IgD-negative memory B cell (primary cell): ENCODE results near the gene DUSP19. TPM values are rescaled to one million over a fixed set of nuclear protein-coding genes. Genes with fewer than 3 reads are reported as not detected.
"Not testable (repeated sequence)": the region's sequence is repeated elsewhere in the genome, so short reads cannot be mapped to it uniquely, and the experiment has no call there.

ENCODE experiments used
- H3K27ac Mint-ChIP-seq, 3 donors: one replicate each; pipeline ENCODE4 v1.8.0; 2020 to 2022; ENCODE audit warnings: mild to moderate bottlenecking in 3 of 3, mixed read lengths in 3 of 3, moderate library complexity in 1 of 3
- H3K27me3 Mint-ChIP-seq: one replicate; pipeline ENCODE4 v1.8.0; 2021; ENCODE audit warnings: mixed read lengths
- H3K36me3 Mint-ChIP-seq: one replicate; pipeline ENCODE4 v1.8.0; 2020; ENCODE audit warnings: mild to moderate bottlenecking, mixed read lengths
- H3K4me1 Mint-ChIP-seq, 3 donors: one replicate each; pipeline ENCODE4 v1.8.0; 2020 to 2022; ENCODE audit warnings: mixed read lengths in 3 of 3, mild to moderate bottlenecking in 1 of 3
- H3K4me3 Mint-ChIP-seq, 4 donors: one replicate each; pipeline ENCODE4 v1.8.0; 2020 to 2022; ENCODE audit warnings: mild to moderate bottlenecking in 4 of 4, mixed read lengths in 4 of 4, moderate library complexity in 3 of 4
- H3K9me3 Mint-ChIP-seq, 3 donors: one replicate each; pipeline ENCODE4 v1.8.0; 2020 to 2021; ENCODE audit warnings: mixed read lengths in 3 of 3, mild to moderate bottlenecking in 1 of 3
- polyA plus RNA-seq: library from polyadenylated mRNA; unstranded; fragments of 300-500 nt; fragmentation: Illumina TruSeq; gene quantifications from one replicate; pipeline ENCODE4 v1.2.3, GENCODE V29; 2021

Gene DUSP19
- polyA plus RNA-seq, 1 donor from 2014 or later, result 0.50 TPM

DNA sequence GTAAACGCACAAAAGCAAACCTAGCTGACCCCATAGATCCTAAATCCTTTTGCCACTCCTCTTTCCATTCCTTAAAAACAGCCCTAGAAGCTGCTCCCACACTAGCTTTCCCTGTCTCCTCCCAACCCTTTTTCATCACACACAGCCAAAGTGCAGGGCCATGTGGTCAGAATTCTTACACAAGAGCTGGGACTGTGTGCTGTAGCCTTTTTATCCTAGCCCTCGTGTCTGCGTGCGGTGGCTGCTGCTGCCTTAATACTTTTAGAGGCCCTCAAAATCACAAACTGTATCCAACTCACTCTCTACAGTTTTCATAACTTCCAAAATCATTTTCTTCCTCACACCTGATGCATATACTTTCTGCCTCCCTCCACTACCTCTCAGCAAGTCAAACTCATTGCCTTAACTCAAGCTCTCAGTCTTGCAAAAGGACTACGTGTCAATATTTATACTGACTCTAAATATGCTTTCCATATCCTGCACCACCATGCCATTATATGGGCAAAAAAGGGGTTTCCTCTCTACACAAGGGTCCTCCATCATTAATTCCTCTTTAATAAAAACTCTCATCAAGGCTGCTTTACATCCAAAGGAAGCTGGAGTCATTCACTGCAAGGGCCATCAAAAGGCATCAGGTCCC is 30.9 kb upstream of the DUSP19 start:
- not testable (repeated sequence) for H3K4me1 Mint-ChIP-seq, H3K9me3 Mint-ChIP-seq, H3K27ac Mint-ChIP-seq, H3K4me3 Mint-ChIP-seq, H3K36me3 Mint-ChIP-seq
- H3K27me3 Mint-ChIP-seq, result peaks cover 29% of the 10 kb centered on the region

- Mint-ChIP-seq H3K9me3 (peaks cover 0 to 2% (median 0%) of the 10 kb centered on the region in 3 donors), H3K36me3 (no peaks in the 10 kb centered on the region), H3K4me1 (no peaks in the 10 kb centered on the region), H3K4me3 (no peak overlapping the region), H3K27ac (no peak overlapping the region), H3K27me3 (peaks cover 24% of the 10 kb centered on the region)
These were observed 29.1 kb upstream of the DUSP19 start for GRCh38 chr2:183049420-183049819.

GRCh38 chr2:183057333-183057985 is 21.1 kb upstream of the DUSP19 start:
- Mint-ChIP-seq H3K4me3 (no peak overlapping the region), H3K36me3 (no peaks in the 10 kb centered on the region), H3K27ac (no peak overlapping the region), H3K27me3 (peaks cover 21% of the 10 kb centered on the region), H3K9me3 (peaks cover 0 to 3% (median 0%) of the 10 kb centered on the region in 3 donors), H3K4me1 (peaks cover 0 to 2% (median 1%) of the 10 kb centered on the region in 3 donors)

DNA sequence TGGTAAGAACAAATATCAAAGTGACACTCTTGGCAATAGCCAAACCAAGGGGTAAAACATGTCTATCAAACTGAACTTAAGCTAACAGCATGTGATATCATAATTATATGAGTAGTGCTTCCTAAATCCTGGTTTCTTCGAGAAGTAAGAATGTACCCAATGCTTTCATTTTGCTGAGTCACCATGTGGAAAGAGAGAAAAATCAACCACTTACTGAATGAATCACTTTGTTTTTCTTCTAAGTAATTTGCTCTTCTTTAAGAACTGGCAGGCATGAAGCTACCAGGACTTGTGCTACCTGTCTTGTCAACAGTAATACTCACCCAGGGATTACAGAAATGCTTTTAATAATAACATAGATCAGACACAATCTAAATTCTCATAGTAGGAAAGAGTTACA is 19.0 kb upstream of the DUSP19 start:
- Mint-ChIP-seq H3K4me3 (no peak overlapping the region), H3K36me3 (no peaks in the 10 kb centered on the region), H3K9me3 (peaks cover 0 to 3% (median 0%) of the 10 kb centered on the region in 3 donors), H3K27ac (no peak overlapping the region), H3K4me1 (peaks cover 0 to 2% (median 1%) of the 10 kb centered on the region in 3 donors), H3K27me3 (peaks cover 18% of the 10 kb centered on the region)

DNA sequence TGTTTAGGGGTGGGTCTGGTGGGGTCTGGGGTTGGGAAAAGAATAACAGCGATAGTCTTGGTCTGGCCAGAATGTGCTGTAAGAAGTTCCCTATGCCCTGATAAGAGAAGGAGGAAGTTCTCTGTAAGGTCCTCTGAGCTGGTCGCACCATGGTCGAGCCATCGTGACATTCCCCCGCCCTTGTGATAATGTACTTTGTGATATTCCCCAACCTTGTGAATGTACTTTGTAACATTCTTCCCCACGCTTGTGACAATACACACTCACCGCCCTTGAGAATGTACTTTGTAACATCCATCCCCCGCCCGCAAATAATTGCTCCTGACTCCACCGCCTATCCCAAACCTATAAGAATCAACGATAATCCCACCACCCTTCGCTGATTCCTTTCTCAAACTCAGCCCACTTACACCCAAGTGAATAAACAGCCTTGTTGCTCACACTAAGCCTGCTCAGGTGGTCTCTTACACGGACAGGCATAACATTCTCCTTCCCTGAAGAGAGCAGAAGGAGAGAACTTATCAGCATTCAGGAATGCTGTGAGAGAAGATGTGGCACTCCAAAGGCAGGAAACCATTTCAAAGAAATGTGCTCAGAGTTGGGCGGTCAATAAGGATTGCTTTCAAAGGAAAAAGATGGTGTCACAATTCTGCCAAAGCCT is 17.8 kb upstream of the DUSP19 start:
- Mint-ChIP-seq H3K4me1 (peaks cover 0 to 2% (median 1%) of the 10 kb centered on the region in 3 donors), H3K9me3 (peaks cover 0 to 3% (median 0%) of the 10 kb centered on the region in 3 donors), H3K4me3 (peak overlapping the region in 1 of 4 donors; percentile 76), H3K27ac (peak overlapping the region in 1 of 3 donors; percentile 50), H3K36me3 (no peaks in the 10 kb centered on the region), H3K27me3 (peaks cover 22% of the 10 kb centered on the region)

DNA sequence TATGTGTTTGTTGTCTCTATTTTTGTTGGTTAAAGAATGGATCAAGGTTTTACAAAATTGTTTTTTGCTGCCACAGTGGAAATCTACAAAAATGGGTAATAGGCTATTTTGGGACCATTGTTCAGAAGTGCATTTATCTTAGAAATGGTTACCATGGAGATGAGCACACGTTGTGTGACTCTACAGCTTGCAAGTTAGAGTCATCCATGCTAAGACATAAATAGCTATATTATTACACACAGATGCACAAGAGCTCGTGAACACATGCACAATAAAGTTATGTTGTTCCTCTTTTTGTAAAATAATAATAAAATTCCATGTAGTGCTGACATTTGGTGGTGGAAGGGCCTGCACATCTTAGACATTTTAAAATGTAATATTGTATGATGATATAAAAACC is 15.5 kb upstream of the DUSP19 start:
- Mint-ChIP-seq H3K4me1 (no peaks in the 10 kb centered on the region), H3K36me3 (no peaks in the 10 kb centered on the region), H3K27me3 (peaks cover 24% of the 10 kb centered on the region), H3K27ac (no peak overlapping the region), H3K9me3 (peaks cover 0 to 3% (median 0%) of the 10 kb centered on the region in 3 donors), H3K4me3 (no peak overlapping the region)

DNA sequence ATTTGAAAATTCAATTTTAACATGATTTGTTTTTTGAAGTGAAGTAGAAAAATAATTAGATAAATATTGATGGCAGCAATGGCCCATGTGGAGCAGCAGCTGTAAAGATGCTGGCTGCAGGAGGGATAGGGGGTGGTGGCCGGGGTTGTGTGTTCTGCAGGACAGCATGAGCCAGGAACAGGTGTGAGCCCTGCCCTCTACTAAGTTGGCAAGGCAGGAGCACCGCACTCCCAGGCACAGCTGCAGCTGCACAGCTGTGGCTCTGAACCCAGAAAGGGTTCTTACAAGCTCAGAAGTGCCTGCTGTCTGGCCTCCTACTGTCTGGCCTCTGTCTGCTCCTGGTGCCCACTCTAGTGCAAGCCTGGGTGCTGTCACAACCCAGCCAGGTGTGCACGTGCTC is 10.0 kb upstream of the DUSP19 start:
- Mint-ChIP-seq H3K4me1 (no peaks in the 10 kb centered on the region), H3K9me3 (no peaks in the 10 kb centered on the region), H3K4me3 (no peak overlapping the region), H3K36me3 (peaks cover 1% of the 10 kb centered on the region), H3K27ac (no peak overlapping the region), H3K27me3 (peaks cover 16% of the 10 kb centered on the region)

GRCh38 chr2:183069174-183069573 is 9.4 kb upstream of the DUSP19 start:
- H3K9me3 Mint-ChIP-seq, result no peaks in the 10 kb centered on the region
- H3K4me3 Mint-ChIP-seq, result no peak overlapping the region
- H3K27me3 Mint-ChIP-seq, result peaks cover 12% of the 10 kb centered on the region
- peaks cover 1% of the 10 kb centered on the region for H3K36me3 Mint-ChIP-seq
- H3K4me1 Mint-ChIP-seq, result no peaks in the 10 kb centered on the region
- no peak overlapping the region for H3K27ac Mint-ChIP-seq

DNA sequence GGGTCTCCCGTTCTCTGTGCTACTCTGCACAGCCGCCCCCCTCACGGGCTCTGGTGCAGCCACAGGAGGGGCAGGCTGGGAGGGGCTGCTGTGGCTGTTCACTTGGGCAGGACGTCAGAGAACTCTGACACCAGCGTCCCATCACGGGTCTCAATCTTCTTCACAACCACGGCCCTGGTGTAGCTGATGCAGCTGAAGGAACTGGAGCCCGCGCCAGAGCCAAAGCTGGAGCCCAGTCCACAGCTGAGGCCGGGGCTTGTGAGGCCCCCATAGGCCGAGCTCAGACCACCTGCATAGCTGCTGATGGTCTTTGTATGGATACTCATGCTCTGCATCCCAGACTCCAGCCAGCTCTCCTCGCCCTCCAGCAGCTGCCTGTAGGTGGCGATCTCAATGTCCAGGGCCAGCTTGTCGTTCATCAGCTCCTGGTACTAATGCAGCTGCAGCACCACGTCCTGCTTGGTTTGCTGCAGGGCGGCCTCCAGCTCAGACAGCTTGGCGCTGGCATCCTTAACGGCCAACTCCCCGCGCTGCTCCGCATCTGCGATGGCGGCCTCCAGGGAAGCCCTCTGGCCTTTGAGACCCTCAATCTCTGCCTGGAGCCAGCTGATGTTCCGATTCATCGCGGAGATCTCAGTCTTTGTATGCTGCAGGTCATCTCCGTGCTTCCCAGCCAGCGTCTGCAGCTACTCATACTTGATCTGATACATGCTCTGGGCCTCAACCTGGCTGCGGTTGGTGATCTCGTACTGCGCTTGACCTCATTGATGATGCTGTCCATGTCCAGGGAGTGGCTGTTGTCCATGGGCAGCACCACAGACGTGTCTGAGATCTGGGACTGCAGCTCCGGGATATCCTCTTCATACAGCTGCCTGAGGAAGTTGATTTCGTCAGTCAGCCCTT is 7.4 kb upstream of the DUSP19 start:
- Mint-ChIP-seq H3K9me3 (no peaks in the 10 kb centered on the region), H3K4me1 (no peaks in the 10 kb centered on the region)

GRCh38 chr2:183072177-183072576 is 6.4 kb upstream of the DUSP19 start:
- H3K9me3 Mint-ChIP-seq, result no peaks in the 10 kb centered on the region
- H3K27me3 Mint-ChIP-seq, result peaks cover 4% of the 10 kb centered on the region
- H3K4me3 Mint-ChIP-seq, result no peak overlapping the region
- no peak overlapping the region for H3K27ac Mint-ChIP-seq
- H3K36me3 Mint-ChIP-seq, result peaks cover 1% of the 10 kb centered on the region
- no peaks in the 10 kb centered on the region for H3K4me1 Mint-ChIP-seq

More for the DNA sequence above, 7.4 kb upstream of the DUSP19 start:
- H3K27me3 Mint-ChIP-seq, result peaks cover 9% of the 10 kb centered on the region
- no peak overlapping the region for H3K4me3 Mint-ChIP-seq
- peaks cover 1% of the 10 kb centered on the region for H3K36me3 Mint-ChIP-seq
- no peak overlapping the region for H3K27ac Mint-ChIP-seq

DNA sequence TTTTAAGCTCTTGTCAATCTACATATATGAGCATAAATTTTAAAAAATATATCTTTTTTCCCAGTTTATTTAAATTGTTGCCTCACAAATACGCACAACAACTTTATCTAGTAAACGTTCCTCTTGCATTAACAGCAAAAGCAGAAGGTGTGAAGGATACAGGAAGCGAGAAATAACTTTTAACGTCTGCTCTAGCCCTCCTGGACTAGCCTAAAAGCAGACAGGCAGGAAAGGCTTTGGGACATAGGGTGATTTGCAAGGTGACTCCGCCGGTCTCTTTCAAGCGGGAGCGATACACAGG is 434 bp upstream of the DUSP19 start:
- Mint-ChIP-seq H3K27me3 (peaks cover 2% of the 10 kb centered on the region), H3K36me3 (no peaks in the 10 kb centered on the region), H3K4me3 (peak overlapping the region; percentile 92 to 99 (median 98)), H3K4me1 (peaks cover 0 to 12% (median 7%) of the 10 kb centered on the region in 3 donors), H3K9me3 (no peaks in the 10 kb centered on the region), H3K27ac (peak overlapping the region in 2 of 3 donors; percentile 4 to 84)

GRCh38 chr2:183079139-183079775 is 710 bp downstream of the DUSP19 start:
- H3K9me3 Mint-ChIP-seq, result no peaks in the 10 kb centered on the region
- peak overlapping the region in 1 of 3 donors; percentile 4 for H3K27ac Mint-ChIP-seq
- H3K27me3 Mint-ChIP-seq, result peaks cover 2% of the 10 kb centered on the region
- no peaks in the 10 kb centered on the region for H3K36me3 Mint-ChIP-seq
- H3K4me1 Mint-ChIP-seq, result peaks cover 0 to 12% (median 7%) of the 10 kb centered on the region in 3 donors
- peak overlapping the region; percentile 92 to 99 (median 98) for H3K4me3 Mint-ChIP-seq

DNA sequence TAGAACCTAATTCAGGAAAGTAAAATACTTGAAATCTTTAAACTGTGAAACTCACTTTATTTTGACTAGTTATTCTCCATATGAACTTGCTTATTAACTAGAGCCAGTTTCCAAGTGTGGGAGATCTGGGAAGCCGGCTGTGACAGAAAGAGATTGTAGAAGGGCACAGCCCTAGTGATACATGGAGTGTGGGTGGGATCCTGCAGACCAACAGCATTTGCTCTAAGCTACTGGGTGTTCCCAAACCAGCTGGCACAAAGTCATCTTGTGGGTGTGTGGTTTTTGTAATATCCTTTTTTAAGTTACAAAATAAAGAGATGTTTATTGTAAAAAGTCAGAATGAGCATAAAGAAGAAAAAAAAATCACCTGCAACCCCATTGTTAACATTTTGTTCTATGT is 3.4 kb downstream of the DUSP19 start:
- no peak overlapping the region for H3K27ac Mint-ChIP-seq
- H3K27me3 Mint-ChIP-seq, result peaks cover 2% of the 10 kb centered on the region
- no peak overlapping the region for H3K4me3 Mint-ChIP-seq
- peaks cover 0 to 12% (median 7%) of the 10 kb centered on the region in 3 donors for H3K4me1 Mint-ChIP-seq
- no peaks in the 10 kb centered on the region for H3K36me3 Mint-ChIP-seq
- H3K9me3 Mint-ChIP-seq, result no peaks in the 10 kb centered on the region

DNA sequence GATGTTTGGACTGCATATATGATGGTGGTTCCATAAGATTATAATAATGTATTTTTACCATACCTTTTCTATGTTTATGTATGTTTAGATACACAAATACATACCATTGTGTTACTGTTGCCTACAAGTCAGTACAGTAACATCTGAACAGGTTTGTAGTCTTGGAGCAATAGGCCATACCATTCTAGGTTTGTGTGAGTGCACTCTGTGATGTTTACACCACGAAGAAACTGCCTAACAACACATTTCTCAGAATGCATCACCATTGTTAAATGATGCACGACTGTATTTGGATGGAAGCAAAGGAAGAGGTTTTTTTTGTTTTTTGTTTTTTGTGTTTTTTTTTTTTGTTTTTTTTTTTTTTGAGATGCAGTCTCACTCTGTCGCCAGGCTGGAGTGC is 9.5 kb downstream of the DUSP19 start:
- peaks cover 3% of the 10 kb centered on the region for H3K36me3 Mint-ChIP-seq
- no peaks in the 10 kb centered on the region for H3K27me3 Mint-ChIP-seq
- H3K9me3 Mint-ChIP-seq, result peaks cover 0 to 2% (median 0%) of the 10 kb centered on the region in 3 donors
- H3K4me1 Mint-ChIP-seq, result peaks cover 0 to 12% (median 0%) of the 10 kb centered on the region in 3 donors
- peak overlapping the region in 1 of 3 donors; percentile 31 for H3K27ac Mint-ChIP-seq
- peak overlapping the region in 2 of 4 donors; percentile 8 to 24 for H3K4me3 Mint-ChIP-seq
